Measurements from ENCODE around the gene LLGL2. TPM values are rescaled to one million over a fixed set of nuclear protein-coding genes. Genes with fewer than 3 reads are reported as not detected.

The LLGL2 gene
- total RNA-seq, result 0.56 and 0.58 TPM in 2 replicates

DNA sequence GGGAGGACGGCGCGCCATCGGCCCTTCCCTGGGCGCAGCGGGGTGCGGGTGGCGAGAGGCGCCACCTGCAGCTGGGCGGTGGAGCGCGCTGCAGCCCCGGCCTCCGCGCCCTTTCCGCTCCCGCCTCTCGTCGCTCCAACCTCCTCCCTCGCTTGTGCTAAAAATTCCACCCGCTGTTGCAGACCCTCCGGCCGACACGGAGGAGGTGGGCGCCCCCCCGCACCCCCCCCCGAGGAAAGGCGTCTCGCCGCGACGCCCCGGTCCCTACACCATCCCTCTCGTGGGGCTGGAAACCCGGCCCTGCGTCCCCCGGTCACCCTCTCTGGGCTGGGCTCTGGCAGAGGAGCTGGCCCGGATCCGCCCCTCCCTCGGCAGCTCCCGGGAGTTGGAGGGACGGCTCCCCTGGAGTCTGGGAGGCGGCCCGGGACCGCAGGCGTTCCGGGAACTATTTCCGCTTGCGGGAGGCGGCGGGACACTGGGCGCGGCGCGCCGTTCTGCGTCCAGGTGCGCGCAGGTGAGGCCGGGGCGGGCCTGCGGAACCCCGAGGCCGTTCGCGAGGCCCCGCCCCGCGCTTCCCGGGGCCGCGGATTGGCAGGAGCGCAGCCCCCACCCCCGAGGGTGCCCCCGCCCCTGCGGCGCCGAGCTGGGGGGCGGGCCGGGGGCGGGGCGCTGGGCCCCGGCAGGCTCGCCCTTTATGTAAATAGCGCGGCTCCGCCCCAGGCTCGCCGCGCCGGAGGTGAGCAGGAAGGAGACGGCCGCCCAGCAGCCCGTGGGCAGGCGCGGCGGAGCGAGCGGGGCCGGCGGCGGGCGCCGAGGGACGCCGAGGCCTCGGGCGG lies at the start of gene LLGL2:
LLGL2 (plus strand) TSS at position 728 of the 836 bp plus-strand sequence. CDS start 17,730 bp downstream, outside the sequence.

GRCh38 chr17:75515496-75516254 lies 9.8 kb upstream of the LLGL2 start, which contains the start of gene CASKIN2:
Gene CASKIN2, minus strand, starts transcription at chr17:75515537. Its CDS starts 1,733 bp downstream, at chr17:75513804.

DNA sequence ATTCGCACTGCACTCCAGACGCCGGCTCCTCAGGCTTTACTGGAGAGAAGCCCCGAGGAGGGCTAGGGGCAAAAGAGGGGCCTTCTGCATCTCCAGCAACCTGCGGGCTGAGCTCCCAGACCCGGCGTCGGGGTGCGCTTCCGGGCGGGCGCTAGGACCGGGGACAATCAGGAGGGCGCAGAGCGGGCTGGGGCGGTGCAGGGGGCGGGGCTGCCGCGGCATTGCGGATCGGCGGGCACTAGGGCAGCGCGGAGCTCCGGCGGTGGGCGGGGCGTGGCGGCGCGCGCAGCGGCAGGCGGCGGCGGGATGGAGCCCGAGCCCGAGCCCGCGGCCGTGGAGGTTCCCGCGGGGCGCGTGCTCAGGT lies 9.3 kb upstream of the LLGL2 start, which contains the start of gene TSEN54:
TSEN54 (plus strand) TSS at position 274 of the 364 bp plus-strand sequence; CDS start at position 307, 33 bp downstream.

GRCh38 chr17:75587675-75588595 lies 62.4 kb downstream of the LLGL2 start, which contains the start of gene MYO15B:
Gene MYO15B, plus strand, starts transcription at chr17:75587800. Its CDS starts 258 bp downstream, at chr17:75588058.

Other genes starting within 250 kb of the LLGL2 start
- gene SLC25A19, start 236.3 kb upstream of the LLGL2 start, total RNA-seq, result 7.6 and 8.8 TPM in 2 replicates
- 77.8 and 79.2 TPM in 2 replicates for gene GRB2, start 120.0 kb upstream of the LLGL2 start, total RNA-seq
- gene TMEM94, start 69.1 kb upstream of the LLGL2 start, total RNA-seq, result 19.6 and 34.4 TPM in 2 replicates
- 3.5 and 4.5 TPM in 2 replicates for gene CASKIN2, start 10.2 kb upstream of the LLGL2 start, total RNA-seq
- 8.2 and 12.3 TPM in 2 replicates for gene TSEN54, start 9.2 kb upstream of the LLGL2 start, total RNA-seq
- gene MYO15B, start 62.1 kb downstream of the LLGL2 start, total RNA-seq, result 1.2 and 8.2 TPM in 2 replicates
- gene SMIM5, start 107.7 kb downstream of the LLGL2 start, total RNA-seq, result 0.28 TPM in 1 of 2 replicates, not detected in the other
- gene RECQL5, start 141.5 kb downstream of the LLGL2 start, total RNA-seq, result 12.5 and 16.6 TPM in 2 replicates
- gene SAP30BP, start 141.6 kb downstream of the LLGL2 start, total RNA-seq, result 31.0 and 52.9 TPM in 2 replicates
- gene ITGB4, start 195.8 kb downstream of the LLGL2 start, total RNA-seq, result under 0.01 and 0.38 TPM in 2 replicates
- 29.3 and 49.1 TPM in 2 replicates for gene GALK1, start 239.5 kb downstream of the LLGL2 start, total RNA-seq